Measurements from ENCODE around the gene C1QTNF7. TPM values are rescaled to one million over a fixed set of nuclear protein-coding genes. Genes with fewer than 3 reads are reported as not detected.

Gene C1QTNF7
- total RNA-seq, 8 experiments from 2014 or later = 0.10 to 2.2 (median 0.34) TPM

DNA sequence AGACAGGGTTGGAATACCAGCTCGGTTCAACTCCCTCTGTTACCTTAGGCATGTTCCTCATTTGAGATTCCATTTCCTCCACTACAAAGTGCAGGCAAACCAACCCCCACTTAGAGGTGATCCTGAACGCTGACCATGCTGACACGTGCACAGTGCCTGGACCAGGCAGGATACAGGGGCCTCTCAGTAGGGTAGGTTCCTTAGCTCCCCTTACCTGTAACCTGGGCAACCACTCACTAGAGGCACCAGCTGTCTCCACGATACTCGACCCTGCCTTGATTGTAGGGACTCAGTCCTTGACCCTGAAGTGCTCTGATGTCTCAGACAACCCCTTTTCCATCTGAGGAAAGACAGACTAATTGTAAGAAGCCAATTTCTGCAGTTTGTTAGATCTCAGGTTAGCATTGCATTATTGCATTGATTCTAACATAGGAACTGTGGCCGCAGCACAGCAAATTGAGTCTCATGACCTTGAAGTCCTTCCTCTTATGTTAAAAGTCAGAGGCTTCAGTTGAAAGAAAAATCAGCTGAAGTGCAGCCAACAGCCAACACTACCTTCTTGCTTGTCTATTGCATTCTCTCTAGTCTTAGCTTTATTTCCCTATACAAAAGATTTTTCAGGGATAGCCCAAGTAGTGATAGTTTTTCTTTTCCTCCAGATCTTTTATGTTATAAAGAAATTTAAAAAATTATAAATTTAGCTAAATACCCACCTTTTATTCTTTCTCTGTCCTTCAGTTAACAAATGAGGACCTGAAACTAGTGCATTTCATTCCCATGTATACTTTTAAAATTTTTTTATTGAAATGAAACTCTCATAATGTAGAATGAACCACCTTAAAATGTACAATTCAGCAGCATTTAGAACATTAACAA is 11.2 kb upstream of the C1QTNF7 start:
- Histone ChIP-seq H3K4me1 (replicated peaks in 1 of 2) (peaks cover 8 to 17% of the 10 kb centered on the region in 2 donors), H3K4me3 (no peak overlapping the region), H3K27ac (no peak overlapping the region)
- in situ Hi-C loops (cut with MboI; ENCODE audit: low pct_unique_long_range_greater_than_20kb in 2 of 9, low sequenced_read_pairs in 9 of 9, unreplicated experiment in 9 of 9) = loop anchor here in 1 of 9 experiments (25.0 kb wide), 1 partner anchor 179 kb away; no protein-coding TSS in a partner anchor
- WGBS, 10 experiments = 43 to 100% (median 80%) methylated on average over 1 to 5 of the region's 6 CpGs; no CpG with 5 or more reads in 1 of the 10 experiments
- peak in 2 of 8 experiments; percentile 31 to 93 for ATAC-seq (replicated peaks in 6 of 8)

DNA sequence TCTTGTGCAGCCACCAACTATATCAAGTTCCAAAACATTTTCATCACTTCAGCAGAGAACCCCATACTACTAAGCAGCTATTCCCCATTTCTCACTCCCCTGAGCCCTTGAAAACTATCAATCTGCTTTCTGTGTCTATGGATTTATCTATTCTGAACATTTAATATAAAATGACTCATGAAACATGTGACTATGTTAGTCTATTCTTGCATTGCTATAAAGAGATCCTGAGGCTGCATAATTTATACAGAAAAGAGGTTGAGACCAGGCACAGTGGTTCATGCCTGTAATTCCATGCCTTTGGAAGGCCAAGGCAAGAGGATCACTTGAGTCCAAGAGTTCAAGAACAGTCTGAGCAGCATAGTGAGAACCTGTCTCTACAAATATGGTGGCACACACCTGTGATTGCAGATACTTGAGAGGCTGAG is 10.6 kb upstream of the C1QTNF7 start:
- Histone ChIP-seq H3K27ac (no peak overlapping the region), H3K4me3 (no peak overlapping the region), H3K4me1 (replicated peaks in 1 of 2) (peaks cover 8 to 17% of the 10 kb centered on the region in 2 donors)
- in situ Hi-C loops (cut with MboI; ENCODE audit: low pct_unique_long_range_greater_than_20kb in 2 of 9, low sequenced_read_pairs in 9 of 9, unreplicated experiment in 9 of 9) = loop anchor here in 1 of 9 experiments (25.0 kb wide), 1 partner anchor 180 kb away; no protein-coding TSS in a partner anchor
- peak in 2 of 8 experiments; percentile 75 to 79 for ATAC-seq (replicated peaks in 6 of 8)

DNA sequence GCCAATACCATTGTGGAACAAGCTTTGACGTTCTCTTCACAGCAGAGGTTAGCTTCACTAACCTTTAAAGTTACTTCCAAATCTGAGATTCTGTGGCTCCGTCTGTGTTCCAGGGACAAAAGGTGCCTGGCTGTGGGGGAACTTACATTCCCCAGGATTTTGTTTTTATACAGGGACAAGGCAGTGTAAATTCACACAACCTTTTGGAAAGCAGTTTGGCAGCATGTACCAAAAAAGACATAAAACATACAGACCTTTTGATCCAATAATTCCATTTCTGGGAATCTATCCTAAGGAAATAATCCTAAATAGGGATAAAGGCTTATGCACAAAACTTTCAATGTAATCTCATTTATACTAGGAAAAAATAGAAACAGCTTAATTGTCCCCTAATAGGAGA is 8.9 kb upstream of the C1QTNF7 start:
- H3K27ac ChIP-seq = no peak overlapping the region
- in situ Hi-C loops (cut with MboI; ENCODE audit: low pct_unique_long_range_greater_than_20kb in 2 of 9, low sequenced_read_pairs in 9 of 9, unreplicated experiment in 9 of 9) = loop anchor here in 1 of 9 experiments (25.0 kb wide), 1 partner anchor 182 kb away; no protein-coding TSS in a partner anchor
- WGBS, 10 experiments = 33 to 100% (median 55%) methylated on average over 1 to 2 of the region's 2 CpGs; no CpG with 5 or more reads in 2 of the 10 experiments
- no peak for ATAC-seq (replicated peaks in 6 of 8)
- no peak overlapping the region for H3K4me3 ChIP-seq
- peaks cover 7 to 11% of the 10 kb centered on the region in 2 donors for H3K4me1 ChIP-seq (replicated peaks in 1 of 2)

DNA sequence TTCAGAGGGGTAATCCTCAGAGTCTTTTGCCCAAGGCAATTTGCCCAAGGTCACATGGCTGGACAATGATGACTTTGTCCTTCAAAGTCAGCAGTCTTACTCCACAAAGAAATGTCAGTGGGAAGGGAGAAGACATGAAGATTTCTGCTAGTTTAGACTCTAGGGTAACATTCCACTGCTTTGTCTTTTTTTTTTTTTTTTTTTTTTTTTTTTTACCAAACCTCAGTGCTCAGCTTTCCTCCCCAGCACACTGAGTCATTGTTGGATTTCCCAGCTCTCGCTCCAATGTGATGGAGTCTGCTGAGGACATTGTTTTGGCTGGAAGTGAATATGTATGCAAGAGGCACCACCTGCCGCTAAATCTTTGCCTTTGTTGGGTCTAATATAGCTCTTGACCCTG is 7.2 kb upstream of the C1QTNF7 start:
- H3K4me3 ChIP-seq = no peak overlapping the region
- H3K27ac ChIP-seq = no peak overlapping the region
- H3K4me1 ChIP-seq (replicated peaks in 1 of 2) = peaks cover 0 to 6% of the 10 kb centered on the region in 2 donors
- in situ Hi-C loops (cut with MboI; ENCODE audit: low pct_unique_long_range_greater_than_20kb in 2 of 9, low sequenced_read_pairs in 9 of 9, unreplicated experiment in 9 of 9) = loop anchor here in 1 of 9 experiments (25.0 kb wide), 1 partner anchor 183 kb away; no protein-coding TSS in a partner anchor
- WGBS, 10 experiments = 0 to 83% (median 54%) methylated on average over 1 to 2 of the region's 2 CpGs; no CpG with 5 or more reads in 3 of the 10 experiments
- peak in 6 of 8 experiments; percentile 20 to 68 (median 56) for ATAC-seq (replicated peaks in 6 of 8)

DNA sequence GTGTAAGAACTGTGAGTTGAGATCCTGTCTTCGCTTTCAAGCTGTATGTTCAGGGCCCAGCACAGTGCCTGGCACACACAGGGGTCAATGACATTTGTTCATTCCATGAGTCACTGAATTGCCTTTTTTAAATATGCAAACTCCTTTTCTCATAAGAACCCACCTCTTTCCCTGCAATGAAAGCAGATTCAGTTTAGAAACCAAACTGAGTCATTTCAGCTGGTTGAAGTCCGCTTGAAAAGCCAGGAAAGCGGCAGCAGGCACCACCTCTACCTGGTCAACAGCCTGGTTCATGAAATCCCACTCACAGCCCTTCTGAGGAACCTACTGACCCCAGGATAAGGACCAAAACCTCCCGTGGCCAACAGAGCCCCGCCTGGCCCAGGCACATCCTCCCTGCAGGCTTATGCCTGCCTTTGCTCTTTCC is 4.5 kb upstream of the C1QTNF7 start:
- Histone ChIP-seq H3K27ac (no peak overlapping the region), H3K4me1 (replicated peaks in 1 of 2) (no peaks in the 10 kb centered on the region), H3K4me3 (no peak overlapping the region)
- in situ Hi-C loops (cut with MboI; ENCODE audit: low pct_unique_long_range_greater_than_20kb in 2 of 9, low sequenced_read_pairs in 9 of 9, unreplicated experiment in 9 of 9) = loop anchor here in 1 of 9 experiments (25.0 kb wide), 1 partner anchor 186 kb away; no protein-coding TSS in a partner anchor
- 58 to 84% (median 79%) methylated on average over 1 to 5 of the region's 5 CpGs; no CpG with 5 or more reads in 5 of the 10 experiments for WGBS, 10 experiments
- ATAC-seq (replicated peaks in 6 of 8) = peak in 2 of 8 experiments; percentile 71 to 80

DNA sequence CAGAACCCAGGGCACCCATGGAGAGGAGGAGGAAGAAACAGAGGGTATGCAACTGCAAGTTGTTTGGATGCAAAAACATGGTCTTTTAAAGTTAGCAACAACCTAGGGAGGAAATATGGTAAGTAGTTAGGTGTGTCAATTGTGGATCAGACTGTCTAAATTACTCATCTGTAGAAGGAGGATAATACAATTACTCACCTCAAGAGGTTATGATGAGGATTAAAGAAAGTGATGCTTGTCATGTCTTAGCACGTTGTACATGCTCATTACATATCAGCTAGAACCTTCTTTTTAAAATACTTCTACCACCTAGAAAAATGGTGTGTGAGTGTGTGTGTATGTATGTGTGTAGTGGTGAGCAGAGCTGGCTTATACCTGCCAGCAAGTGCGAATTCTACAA is 2.3 kb upstream of the C1QTNF7 start:
- in situ Hi-C loops (cut with MboI; ENCODE audit: low pct_unique_long_range_greater_than_20kb in 2 of 9, low sequenced_read_pairs in 9 of 9, unreplicated experiment in 9 of 9) = no loop called here
- WGBS, 10 experiments = 75 to 100% (median 89%) methylated on average over 1 to 2 of the region's 2 CpGs; no CpG with 5 or more reads in 2 of the 10 experiments
- H3K4me1 ChIP-seq (replicated peaks in 1 of 2) = no peaks in the 10 kb centered on the region
- H3K27ac ChIP-seq = no peak overlapping the region
- peak in 1 of 8 experiments; percentile 42 for ATAC-seq (replicated peaks in 6 of 8)
- no peak overlapping the region for H3K4me3 ChIP-seq

DNA sequence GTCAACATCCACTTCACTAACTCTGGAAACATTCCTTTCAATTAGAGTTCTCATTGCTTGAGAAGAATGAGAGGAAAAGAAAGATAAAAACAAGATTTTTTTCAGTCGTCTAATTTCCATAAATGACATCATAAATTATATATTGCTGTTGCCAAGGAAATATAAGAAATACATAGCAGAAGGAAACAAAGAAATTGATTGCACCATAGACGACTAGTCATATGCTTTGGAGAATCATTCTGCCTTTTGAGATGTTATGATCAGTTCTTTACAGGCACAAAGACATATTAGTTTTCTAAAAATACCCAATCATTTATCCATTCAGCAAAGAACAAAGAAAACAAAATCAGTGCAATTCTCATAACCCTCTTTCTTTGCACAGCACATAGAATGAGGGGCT is 672 bp upstream of the C1QTNF7 start:
- in situ Hi-C loops (cut with MboI; ENCODE audit: low pct_unique_long_range_greater_than_20kb in 2 of 9, low sequenced_read_pairs in 9 of 9, unreplicated experiment in 9 of 9) = no loop called here
- no peaks in the 10 kb centered on the region for H3K4me1 ChIP-seq (replicated peaks in 1 of 2)
- WGBS, 10 experiments = 10 to 100% (median 68%) methylated on average over 1 to 2 of the region's 2 CpGs
- no peak for ATAC-seq (replicated peaks in 6 of 8)
- no peak overlapping the region for H3K27ac ChIP-seq
- no peak overlapping the region for H3K4me3 ChIP-seq

DNA sequence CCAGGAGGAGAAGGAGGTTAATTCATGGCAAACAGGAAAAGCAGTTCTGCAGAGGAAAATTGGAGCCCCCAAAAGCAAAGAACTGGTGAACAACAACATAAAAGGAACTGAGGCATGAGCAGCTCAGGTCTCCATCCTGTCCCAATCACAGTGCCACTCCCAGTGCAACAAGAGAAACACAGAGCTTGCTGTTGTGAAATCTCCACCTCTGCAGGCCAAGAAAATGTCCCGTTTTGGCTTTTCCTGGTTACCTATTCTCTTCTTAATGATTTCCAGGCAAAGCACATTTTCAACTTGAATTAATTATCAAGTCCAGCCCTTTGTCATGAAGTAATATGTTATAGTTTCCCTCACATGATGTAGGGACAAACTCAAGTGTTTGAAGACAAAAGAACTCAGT is 778 bp downstream of the C1QTNF7 start:
- H3K4me3 ChIP-seq = no peak overlapping the region
- H3K27ac ChIP-seq = no peak overlapping the region
- in situ Hi-C loops (cut with MboI; ENCODE audit: low pct_unique_long_range_greater_than_20kb in 2 of 9, low sequenced_read_pairs in 9 of 9, unreplicated experiment in 9 of 9) = no loop called here
- no peaks in the 10 kb centered on the region for H3K4me1 ChIP-seq (replicated peaks in 1 of 2)
- no peak for ATAC-seq (replicated peaks in 6 of 8)
- WGBS, 10 experiments = 0 to 100% (median 89%) methylated on average over 1 of the region's 1 CpG; no CpG with 5 or more reads in 5 of the 10 experiments

DNA sequence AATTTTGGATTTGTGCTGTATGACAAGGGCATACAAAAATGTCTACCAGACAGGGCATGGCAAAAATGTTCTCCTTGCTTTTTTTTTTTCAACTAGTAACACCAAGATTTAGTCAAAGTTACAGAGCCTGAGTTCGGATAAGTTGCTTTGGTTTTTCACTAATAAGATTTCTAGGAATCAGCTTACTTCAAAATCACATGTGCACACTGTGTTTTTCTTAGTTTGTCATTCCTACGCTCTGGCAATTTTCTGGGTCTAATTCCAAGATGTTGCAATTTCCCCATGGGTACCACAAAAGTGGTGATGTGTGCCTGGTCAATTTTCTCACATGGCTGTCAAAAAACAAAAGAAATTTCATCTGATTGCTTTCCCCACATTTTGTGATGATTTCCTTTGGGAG is 6.3 kb downstream of the C1QTNF7 start:
- Histone ChIP-seq H3K27ac (no peak overlapping the region), H3K4me1 (replicated peaks in 1 of 2) (no peaks in the 10 kb centered on the region), H3K4me3 (no peak overlapping the region)
- no peak for ATAC-seq (replicated peaks in 6 of 8)
- in situ Hi-C loops (cut with MboI; ENCODE audit: low pct_unique_long_range_greater_than_20kb in 2 of 9, low sequenced_read_pairs in 9 of 9, unreplicated experiment in 9 of 9) = no loop called here
- 24 to 100% (median 82%) methylated on average over 1 to 2 of the region's 2 CpGs; no CpG with 5 or more reads in 2 of the 10 experiments for WGBS, 10 experiments

DNA sequence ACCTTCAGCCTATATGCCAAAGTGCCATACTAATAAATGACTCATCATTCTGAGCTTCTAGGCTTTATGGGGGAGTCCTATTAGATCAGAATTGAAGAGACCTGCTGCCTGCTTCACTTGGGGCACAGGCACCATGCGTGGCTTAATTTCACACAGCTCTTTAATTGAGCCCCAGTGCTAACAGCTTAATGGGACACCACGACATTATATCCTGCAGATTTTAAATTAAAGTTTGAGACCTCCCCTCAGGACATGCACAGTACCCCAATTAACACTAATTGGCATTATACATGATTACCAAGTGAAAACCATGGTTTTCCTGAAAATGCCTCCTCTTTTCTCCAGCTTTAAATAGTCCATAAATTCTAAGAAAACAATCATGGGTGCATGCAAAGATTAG is 6.8 kb downstream of the C1QTNF7 start:
- H3K27ac ChIP-seq = no peak overlapping the region
- in situ Hi-C loops (cut with MboI; ENCODE audit: low pct_unique_long_range_greater_than_20kb in 2 of 9, low sequenced_read_pairs in 9 of 9, unreplicated experiment in 9 of 9) = no loop called here
- no peak overlapping the region for H3K4me3 ChIP-seq
- 20 to 100% (median 67%) methylated on average over 1 to 2 of the region's 2 CpGs; no CpG with 5 or more reads in 3 of the 10 experiments for WGBS, 10 experiments
- no peaks in the 10 kb centered on the region for H3K4me1 ChIP-seq (replicated peaks in 1 of 2)
- ATAC-seq (replicated peaks in 6 of 8) = no peak

DNA sequence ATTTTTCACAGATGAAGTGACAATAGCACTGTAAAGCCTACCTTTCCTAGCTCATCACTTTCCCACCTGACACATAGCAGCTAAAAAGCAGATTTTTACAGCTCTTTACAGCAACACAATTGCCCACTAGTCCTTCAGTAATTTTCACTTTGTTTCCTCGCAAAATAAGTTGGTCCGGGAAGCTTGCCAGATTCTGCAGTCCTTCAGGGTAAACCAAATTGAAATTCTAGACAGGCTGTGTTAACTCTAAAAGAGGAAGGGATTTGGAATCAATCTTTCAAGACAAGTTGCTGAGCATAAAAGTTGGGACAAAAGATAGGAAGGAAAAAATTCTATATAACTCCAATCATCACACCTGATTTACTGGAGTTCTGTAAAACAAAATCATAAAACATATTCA is 8.7 kb downstream of the C1QTNF7 start:
- no peak overlapping the region for H3K27ac ChIP-seq
- no peaks in the 10 kb centered on the region for H3K4me1 ChIP-seq (replicated peaks in 1 of 2)
- WGBS, 10 experiments = 0 to 92% (median 77%) methylated on average over 2 of the region's 2 CpGs; no CpG with 5 or more reads in 3 of the 10 experiments
- no peak overlapping the region for H3K4me3 ChIP-seq
- ATAC-seq (replicated peaks in 6 of 8) = peak in 3 of 8 experiments; percentile 35 to 58 (median 53)
- in situ Hi-C loops (cut with MboI; ENCODE audit: low pct_unique_long_range_greater_than_20kb in 2 of 9, low sequenced_read_pairs in 9 of 9, unreplicated experiment in 9 of 9) = no loop called here

DNA sequence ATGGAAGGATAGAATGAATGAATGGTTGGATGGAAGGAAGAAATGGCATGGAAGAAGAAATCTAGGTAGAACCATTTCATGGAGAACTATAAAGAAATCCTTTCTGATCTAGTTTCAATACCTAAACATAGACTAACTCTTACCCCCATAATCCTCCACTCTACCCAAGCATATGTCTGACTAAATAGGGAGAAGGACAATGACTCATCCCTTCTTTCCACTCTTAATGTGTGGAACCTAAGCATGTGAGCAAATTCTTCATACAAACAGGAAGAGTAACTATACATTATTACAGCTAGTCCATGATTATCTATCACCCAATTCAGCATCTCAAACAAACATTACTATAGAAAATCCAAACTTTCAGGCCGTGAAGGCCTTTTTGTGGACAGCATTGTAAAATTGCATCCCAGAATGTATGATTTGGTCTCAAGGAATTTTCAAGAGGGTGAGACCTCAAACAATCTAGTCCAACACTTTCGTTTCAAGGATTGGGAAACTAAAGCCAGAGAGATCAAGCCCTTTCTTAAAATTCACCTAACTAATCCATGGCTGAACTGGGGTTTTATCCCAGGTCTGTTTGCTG is 11.2 kb downstream of the C1QTNF7 start:
- ATAC-seq (replicated peaks in 6 of 8) = no peak
- WGBS, 10 experiments = 0 to 100% (median 70%) methylated on average over 1 to 2 of the region's 2 CpGs; no CpG with 5 or more reads in 1 of the 10 experiments
- Histone ChIP-seq H3K4me3 (no peak overlapping the region), H3K4me1 (replicated peaks in 1 of 2) (no peaks in the 10 kb centered on the region), H3K27ac (no peak overlapping the region)
- in situ Hi-C loops (cut with MboI; ENCODE audit: low pct_unique_long_range_greater_than_20kb in 2 of 9, low sequenced_read_pairs in 9 of 9, unreplicated experiment in 9 of 9) = no loop called here

Measured in motor neuron (in vitro differentiated cells).